Cardiac fibroblast (primary cell): ENCODE data around the gene XYLT1.
A peak's percentile ranks its signal among the peaks of the same experiment; 100 is the strongest.

Experiments
- DNase-seq, 2 donors: peaks; one replicate each; pipeline versions ENCODE4 v3.0.0 to v3.0.0-alpha.2; 2010; ENCODE audit warnings: low read depth in 2 of 2
- H3K4me3 ChIP-seq, 2 donors: replicated peaks in 1 of 2; 1 replicate in 1 of 2; 2 replicates in 1 of 2; pipeline ENCODE4 v1.5.1; 2011; ENCODE audit warnings: low read depth in 2 of 2, low read length in 2 of 2, mild to moderate bottlenecking in 2 of 2, moderate library complexity in 1 of 2
- TF ChIP-seq, protein P1 (sequence below): IDR thresholded peaks from one replicate; pipeline ENCODE4 v1.5.1; 2011; ENCODE audit warnings: low read depth, mild to moderate bottlenecking, low read length, inconsistent platforms

Gene XYLT1

GRCh38 chr16:17155936-17156335, 314.8 kb downstream of the XYLT1 start:
- H3K4me3 ChIP-seq = no peak overlapping the region
- TF ChIP-seq, protein P1, sequence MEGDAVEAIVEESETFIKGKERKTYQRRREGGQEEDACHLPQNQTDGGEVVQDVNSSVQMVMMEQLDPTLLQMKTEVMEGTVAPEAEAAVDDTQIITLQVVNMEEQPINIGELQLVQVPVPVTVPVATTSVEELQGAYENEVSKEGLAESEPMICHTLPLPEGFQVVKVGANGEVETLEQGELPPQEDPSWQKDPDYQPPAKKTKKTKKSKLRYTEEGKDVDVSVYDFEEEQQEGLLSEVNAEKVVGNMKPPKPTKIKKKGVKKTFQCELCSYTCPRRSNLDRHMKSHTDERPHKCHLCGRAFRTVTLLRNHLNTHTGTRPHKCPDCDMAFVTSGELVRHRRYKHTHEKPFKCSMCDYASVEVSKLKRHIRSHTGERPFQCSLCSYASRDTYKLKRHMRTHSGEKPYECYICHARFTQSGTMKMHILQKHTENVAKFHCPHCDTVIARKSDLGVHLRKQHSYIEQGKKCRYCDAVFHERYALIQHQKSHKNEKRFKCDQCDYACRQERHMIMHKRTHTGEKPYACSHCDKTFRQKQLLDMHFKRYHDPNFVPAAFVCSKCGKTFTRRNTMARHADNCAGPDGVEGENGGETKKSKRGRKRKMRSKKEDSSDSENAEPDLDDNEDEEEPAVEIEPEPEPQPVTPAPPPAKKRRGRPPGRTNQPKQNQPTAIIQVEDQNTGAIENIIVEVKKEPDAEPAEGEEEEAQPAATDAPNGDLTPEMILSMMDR = no peak

GRCh38 chr16:17155485-17155884, 315.3 kb downstream of the XYLT1 start:
- no peak overlapping the region for H3K4me3 ChIP-seq
- DNase-seq = no peak
- TF ChIP-seq, protein P1 = no peak

More at GRCh38 chr16:17155936-17156335, 314.8 kb downstream of the XYLT1 start:
- no peak for DNase-seq

- DNase-seq = no peak
- no peak overlapping the region for H3K4me3 ChIP-seq
- TF ChIP-seq, protein P1 = no peak
These were observed 315.8 kb downstream of the XYLT1 start for GRCh38 chr16:17154981-17155380.

DNA sequence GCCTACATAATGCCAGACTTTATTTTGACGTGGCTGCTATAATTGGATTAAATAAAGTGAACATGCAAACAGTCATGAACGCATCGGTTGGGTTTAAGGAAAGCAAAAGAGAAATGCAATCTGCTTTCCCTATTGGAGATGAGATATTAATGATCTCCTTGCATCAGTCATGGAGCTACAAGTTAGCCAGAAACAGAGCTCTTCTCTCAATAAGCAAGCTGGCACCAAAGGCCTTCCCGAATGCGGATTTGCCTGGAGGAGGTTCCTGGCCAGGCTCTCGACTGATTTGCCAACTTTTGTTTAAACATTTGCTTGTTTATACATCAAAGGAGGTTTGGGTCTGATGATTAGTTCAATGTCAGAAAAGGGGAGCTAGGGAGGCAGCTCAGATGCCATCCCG, 318.4 kb downstream of the XYLT1 start:
- TF ChIP-seq, protein P1 = no peak

DNA sequence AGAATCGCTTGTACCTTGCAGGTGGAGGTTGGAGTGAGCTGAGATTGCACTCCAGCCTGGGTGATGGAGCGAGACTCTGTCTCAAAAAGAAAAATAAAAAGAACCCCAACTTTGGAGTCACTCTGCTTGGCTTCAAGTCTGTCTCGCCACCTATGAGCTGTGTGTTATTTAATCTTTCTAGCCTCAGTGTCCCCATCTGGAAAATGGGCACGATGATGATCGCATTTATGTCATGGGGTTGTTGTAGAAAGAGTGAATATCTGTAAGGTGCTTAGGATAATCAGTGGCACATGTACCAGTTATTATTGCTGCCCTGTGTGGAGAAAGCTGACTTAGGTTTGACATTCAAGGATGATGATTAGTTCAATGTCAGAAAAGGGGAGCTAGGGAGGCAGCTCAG, 319.4 kb downstream of the XYLT1 start:
- H3K4me3 ChIP-seq = no peak overlapping the region
- DNase-seq = no peak
- TF ChIP-seq, protein P1 = no peak

More for the DNA sequence above, 318.4 kb downstream of the XYLT1 start:
- no peak for DNase-seq
- H3K4me3 ChIP-seq = no peak overlapping the region

- no peak overlapping the region for H3K4me3 ChIP-seq
- TF ChIP-seq, protein P1 = no peak
- peak in 1 of 2 donors; percentile 4 for DNase-seq
These were observed 320.8 kb downstream of the XYLT1 start for GRCh38 chr16:17149904-17150483.

DNA sequence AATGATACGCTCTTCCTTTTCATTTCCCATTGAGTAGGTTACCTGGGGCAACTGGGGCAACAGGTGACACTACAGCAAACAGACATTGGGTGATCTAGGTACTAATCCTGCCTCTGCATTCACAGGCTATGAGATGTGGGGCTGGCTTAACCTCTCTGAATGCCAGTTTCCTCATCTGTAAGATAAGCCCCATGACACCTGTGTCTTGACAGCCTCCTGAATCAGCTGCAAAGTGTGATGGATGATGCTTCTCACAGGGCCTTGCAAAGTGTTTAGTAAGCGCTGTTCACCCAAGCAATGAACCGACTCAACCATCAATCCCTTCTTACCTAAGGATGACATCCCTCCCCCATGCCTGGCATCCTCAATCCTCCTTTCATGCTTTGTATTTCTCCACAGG, 322.8 kb downstream of the XYLT1 start:
- H3K4me3 ChIP-seq = no peak overlapping the region
- TF ChIP-seq, protein P1 = no peak
- DNase-seq = no peak
